H1 (cell line): ENCODE results near the gene TXNDC11. TPM values are rescaled to one million over a fixed set of nuclear protein-coding genes. Genes with fewer than 3 reads are reported as not detected.

Experiments used
- ATF3 ChIP-seq: IDR thresholded peaks from 2 replicates; pipeline ENCODE4 v1.6.1; 2011; ENCODE audit warnings: low read depth, mild to moderate bottlenecking, low read length; ENCODE audit not compliant: insufficient read depth
- BACH1 ChIP-seq: IDR thresholded peaks from 2 replicates; pipeline ENCODE4 v1.6.1; 2012; ENCODE audit warnings: low read length, improper control_type of control experiment
- EP300 ChIP-seq, 2 experiments: IDR thresholded peaks; 1 replicate in 1 of 2; 2 replicates in 1 of 2; pipeline ENCODE4 v1.6.1; 2011 to 2012; ENCODE audit warnings: low read depth in 2 of 2, low read length in 2 of 2, mild to moderate bottlenecking in 2 of 2, borderline replicate concordance in 1 of 2, inconsistent platforms in 1 of 2, moderate library complexity in 1 of 2
- JUND ChIP-seq: IDR thresholded peaks from 2 replicates; pipeline ENCODE4 v1.6.1; 2011; ENCODE audit warnings: mild to moderate bottlenecking, improper control_type of control experiment, low read length
- KDM1A ChIP-seq: fragments of 200-600, 300-600 bp; sonication (generic); IDR thresholded peaks from 2 replicates; pipeline ENCODE4 v1.7.1; 2016; ENCODE audit warnings: mild to moderate bottlenecking, low read length, borderline replicate concordance
- RBBP5 ChIP-seq: IDR thresholded peaks from 2 replicates; pipeline ENCODE4 v1.7.1; 2012; ENCODE audit warnings: low read depth, mild to moderate bottlenecking, inconsistent platforms, low read length, moderate library complexity, borderline replicate concordance
- SP4 ChIP-seq: IDR thresholded peaks from 2 replicates; pipeline ENCODE4 v1.6.1; 2012; ENCODE audit warnings: low read length, inconsistent platforms
- TAF7 ChIP-seq: optimal IDR thresholded peaks from 2 replicates; pipeline ENCODE3; 2011; ENCODE audit warnings: low read depth, mild to moderate bottlenecking, inconsistent platforms, low read length, moderate library complexity, borderline replicate concordance
- TBP ChIP-seq: IDR thresholded peaks from 2 replicates; pipeline ENCODE4 v1.6.1; 2011; ENCODE audit warnings: low read depth, low read length, improper control_type of control experiment
- polyA plus RNA-seq, 7 experiments: library from polyadenylated mRNA; depleted of rRNA in 3 of 7; stranded (reverse) in 5 of 7; unstranded in 2 of 7; fragments of >200 nt in 5 of 7; fragments of 200-250 nt in 2 of 7; gene quantifications; 1 replicate in 5 of 7; 2 replicates in 1 of 7; 4 replicates in 1 of 7; pipeline versions ENCODE4 v1.2.1 to v1.2.3, GENCODE V29; 2011 to 2013; ENCODE audit warnings: missing spikeins in 2 of 7, mixed read lengths in 2 of 7
- total RNA-seq: library from RNA; stranded (reverse); fragmentation: NEBNext Ultra II Directional; extraction: Animal tissue kit (Norgen Biotek cat#: 25700); gene quantifications from 2 replicates; pipeline ENCODE4 v1.2.1, GENCODE V29; 2021
- TF ChIP-seq, protein P1 (sequence below): fragments of 300-600 bp; sonication (generic); IDR thresholded peaks from 2 replicates; pipeline ENCODE4 v1.7.1; 2012; ENCODE audit warnings: low read length, moderate library complexity, mild to moderate bottlenecking, inconsistent platforms; ENCODE audit not compliant: insufficient replicate concordance

TXNDC11 gene
- total and polyA plus RNA-seq, 2 of the 8 experiments (the other 6 are each of a cell fraction or from before 2014, with no cell fraction given) = 13.5 to 13.8 TPM

DNA sequence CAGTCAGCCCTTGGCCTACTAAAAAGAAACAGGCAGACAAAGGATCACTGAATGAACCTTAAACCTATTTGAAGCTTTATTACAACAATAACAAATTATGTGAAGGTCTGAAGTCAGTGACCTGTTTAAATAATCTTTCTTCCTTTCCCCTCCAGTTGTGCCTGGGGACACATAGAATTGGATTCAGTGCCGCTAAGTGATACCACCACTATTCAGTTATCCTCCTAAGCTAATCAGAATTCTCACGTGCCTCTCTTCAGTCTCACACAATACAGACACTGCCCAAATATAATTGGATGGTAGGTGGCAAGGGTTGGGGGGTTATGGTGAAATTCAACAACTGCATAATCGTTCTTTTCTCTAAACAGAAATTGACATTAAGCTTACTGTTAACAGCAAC lies 11.4 kb downstream of the TXNDC11 start (continued):
- TF ChIP-seq, protein P1, sequence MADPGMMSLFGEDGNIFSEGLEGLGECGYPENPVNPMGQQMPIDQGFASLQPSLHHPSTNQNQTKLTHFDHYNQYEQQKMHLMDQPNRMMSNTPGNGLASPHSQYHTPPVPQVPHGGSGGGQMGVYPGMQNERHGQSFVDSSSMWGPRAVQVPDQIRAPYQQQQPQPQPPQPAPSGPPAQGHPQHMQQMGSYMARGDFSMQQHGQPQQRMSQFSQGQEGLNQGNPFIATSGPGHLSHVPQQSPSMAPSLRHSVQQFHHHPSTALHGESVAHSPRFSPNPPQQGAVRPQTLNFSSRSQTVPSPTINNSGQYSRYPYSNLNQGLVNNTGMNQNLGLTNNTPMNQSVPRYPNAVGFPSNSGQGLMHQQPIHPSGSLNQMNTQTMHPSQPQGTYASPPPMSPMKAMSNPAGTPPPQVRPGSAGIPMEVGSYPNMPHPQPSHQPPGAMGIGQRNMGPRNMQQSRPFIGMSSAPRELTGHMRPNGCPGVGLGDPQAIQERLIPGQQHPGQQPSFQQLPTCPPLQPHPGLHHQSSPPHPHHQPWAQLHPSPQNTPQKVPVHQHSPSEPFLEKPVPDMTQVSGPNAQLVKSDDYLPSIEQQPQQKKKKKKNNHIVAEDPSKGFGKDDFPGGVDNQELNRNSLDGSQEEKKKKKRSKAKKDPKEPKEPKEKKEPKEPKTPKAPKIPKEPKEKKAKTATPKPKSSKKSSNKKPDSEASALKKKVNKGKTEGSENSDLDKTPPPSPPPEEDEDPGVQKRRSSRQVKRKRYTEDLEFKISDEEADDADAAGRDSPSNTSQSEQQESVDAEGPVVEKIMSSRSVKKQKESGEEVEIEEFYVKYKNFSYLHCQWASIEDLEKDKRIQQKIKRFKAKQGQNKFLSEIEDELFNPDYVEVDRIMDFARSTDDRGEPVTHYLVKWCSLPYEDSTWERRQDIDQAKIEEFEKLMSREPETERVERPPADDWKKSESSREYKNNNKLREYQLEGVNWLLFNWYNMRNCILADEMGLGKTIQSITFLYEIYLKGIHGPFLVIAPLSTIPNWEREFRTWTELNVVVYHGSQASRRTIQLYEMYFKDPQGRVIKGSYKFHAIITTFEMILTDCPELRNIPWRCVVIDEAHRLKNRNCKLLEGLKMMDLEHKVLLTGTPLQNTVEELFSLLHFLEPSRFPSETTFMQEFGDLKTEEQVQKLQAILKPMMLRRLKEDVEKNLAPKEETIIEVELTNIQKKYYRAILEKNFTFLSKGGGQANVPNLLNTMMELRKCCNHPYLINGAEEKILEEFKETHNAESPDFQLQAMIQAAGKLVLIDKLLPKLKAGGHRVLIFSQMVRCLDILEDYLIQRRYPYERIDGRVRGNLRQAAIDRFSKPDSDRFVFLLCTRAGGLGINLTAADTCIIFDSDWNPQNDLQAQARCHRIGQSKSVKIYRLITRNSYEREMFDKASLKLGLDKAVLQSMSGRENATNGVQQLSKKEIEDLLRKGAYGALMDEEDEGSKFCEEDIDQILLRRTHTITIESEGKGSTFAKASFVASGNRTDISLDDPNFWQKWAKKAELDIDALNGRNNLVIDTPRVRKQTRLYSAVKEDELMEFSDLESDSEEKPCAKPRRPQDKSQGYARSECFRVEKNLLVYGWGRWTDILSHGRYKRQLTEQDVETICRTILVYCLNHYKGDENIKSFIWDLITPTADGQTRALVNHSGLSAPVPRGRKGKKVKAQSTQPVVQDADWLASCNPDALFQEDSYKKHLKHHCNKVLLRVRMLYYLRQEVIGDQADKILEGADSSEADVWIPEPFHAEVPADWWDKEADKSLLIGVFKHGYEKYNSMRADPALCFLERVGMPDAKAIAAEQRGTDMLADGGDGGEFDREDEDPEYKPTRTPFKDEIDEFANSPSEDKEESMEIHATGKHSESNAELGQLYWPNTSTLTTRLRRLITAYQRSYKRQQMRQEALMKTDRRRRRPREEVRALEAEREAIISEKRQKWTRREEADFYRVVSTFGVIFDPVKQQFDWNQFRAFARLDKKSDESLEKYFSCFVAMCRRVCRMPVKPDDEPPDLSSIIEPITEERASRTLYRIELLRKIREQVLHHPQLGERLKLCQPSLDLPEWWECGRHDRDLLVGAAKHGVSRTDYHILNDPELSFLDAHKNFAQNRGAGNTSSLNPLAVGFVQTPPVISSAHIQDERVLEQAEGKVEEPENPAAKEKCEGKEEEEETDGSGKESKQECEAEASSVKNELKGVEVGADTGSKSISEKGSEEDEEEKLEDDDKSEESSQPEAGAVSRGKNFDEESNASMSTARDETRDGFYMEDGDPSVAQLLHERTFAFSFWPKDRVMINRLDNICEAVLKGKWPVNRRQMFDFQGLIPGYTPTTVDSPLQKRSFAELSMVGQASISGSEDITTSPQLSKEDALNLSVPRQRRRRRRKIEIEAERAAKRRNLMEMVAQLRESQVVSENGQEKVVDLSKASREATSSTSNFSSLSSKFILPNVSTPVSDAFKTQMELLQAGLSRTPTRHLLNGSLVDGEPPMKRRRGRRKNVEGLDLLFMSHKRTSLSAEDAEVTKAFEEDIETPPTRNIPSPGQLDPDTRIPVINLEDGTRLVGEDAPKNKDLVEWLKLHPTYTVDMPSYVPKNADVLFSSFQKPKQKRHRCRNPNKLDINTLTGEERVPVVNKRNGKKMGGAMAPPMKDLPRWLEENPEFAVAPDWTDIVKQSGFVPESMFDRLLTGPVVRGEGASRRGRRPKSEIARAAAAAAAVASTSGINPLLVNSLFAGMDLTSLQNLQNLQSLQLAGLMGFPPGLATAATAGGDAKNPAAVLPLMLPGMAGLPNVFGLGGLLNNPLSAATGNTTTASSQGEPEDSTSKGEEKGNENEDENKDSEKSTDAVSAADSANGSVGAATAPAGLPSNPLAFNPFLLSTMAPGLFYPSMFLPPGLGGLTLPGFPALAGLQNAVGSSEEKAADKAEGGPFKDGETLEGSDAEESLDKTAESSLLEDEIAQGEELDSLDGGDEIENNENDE = no peak
- TF ChIP-seq KDM1A (no peak), RBBP5 (no peak), ATF3 (no peak), SP4 (no peak), EP300 (IDR thresholded peaks at IDR 0.05; ENCODE audit: borderline replicate concordance in 1 of 2, low read depth in 2 of 2, low read length in 2 of 2) (no peak), TBP (no peak), BACH1 (no peak), TAF7 (no peak), JUND (no peak)
